Endothelial cell of umbilical vein (primary cell): ENCODE results near the gene FXYD3. TPM values are rescaled to one million over a fixed set of nuclear protein-coding genes. Genes with fewer than 3 reads are reported as not detected.

Experiments used
- BruUV-seq: library from RNA; stranded (reverse); fragments of 400-500 nt; replicated peaks from 2 replicates; lab custom pipeline; 2021; lab: Mats Ljungman, UMichigan
- CTCF ChIA-PET: fragments of 300-600, 350-600 bp; sonication (Branson Sonifier 250); formaldehyde crosslinking; loops from one replicate; lab custom pipeline; 2021; ENCODE audit warnings: antibody characterized with exemption, inconsistent platforms; lab: Charles Lee
- POLR2A ChIA-PET: fragments of 300-600, 350-600 bp; sonication (Branson Sonifier 250); formaldehyde crosslinking; loops from one replicate; lab custom pipeline; 2021; ENCODE audit warnings: antibody characterized with exemption, inconsistent platforms; lab: Charles Lee
- DNase-seq: peaks from one replicate; pipeline ENCODE4 v3.0.0-alpha.2; 2011; ENCODE audit warnings: low read depth, low spot score
- FAIRE-seq: peaks from 2 replicates; lab custom pipeline; 2011; peaks lifted over from hg19 to GRCh38; lab: Jason Lieb, UNC
- H2AFZ ChIP-seq: 2 replicates; pipeline ENCODE4 v1.6.0; 2012; ENCODE audit warnings: low read depth, low read length, control low read depth, inconsistent platforms
- H3K27ac ChIP-seq: 2 replicates; pipeline ENCODE4 v1.5.1; 2011; ENCODE audit warnings: low read depth, mild to moderate bottlenecking, control low read depth, low read length, moderate library complexity; ENCODE audit not compliant: insufficient read depth
- H3K27me3 ChIP-seq, 2 experiments: 2 replicates each; pipeline versions ENCODE4 v1.6.0 to v1.6.1; 2011; ENCODE audit warnings: low read length in 2 of 2, mixed read lengths in 1 of 2; ENCODE audit not compliant: control insufficient read depth in 2 of 2, insufficient read depth in 2 of 2
- H3K36me3 ChIP-seq, 2 experiments: 2 replicates in 1 of 2; 3 replicates in 1 of 2; pipeline ENCODE4 v1.5.1; 2011; ENCODE audit warnings: low read length in 2 of 2, mild to moderate bottlenecking in 1 of 2, moderate library complexity in 1 of 2; ENCODE audit not compliant: control insufficient read depth in 2 of 2, insufficient read depth in 2 of 2; ENCODE audit errors: extremely low read depth in 1 of 2
- H3K4me1 ChIP-seq: 3 replicates; pipeline ENCODE4 v1.5.1; 2011; ENCODE audit warnings: mild to moderate bottlenecking, low read length; ENCODE audit not compliant: control insufficient read depth, insufficient read depth; ENCODE audit errors: extremely low read depth
- H3K4me2 ChIP-seq: 2 replicates; pipeline ENCODE4 v1.6.1; 2011; ENCODE audit warnings: low read length, control low read depth, mixed read lengths; ENCODE audit not compliant: insufficient read depth
- H3K4me3 ChIP-seq, 3 experiments: fragments of 200-600 bp in 1 of 3; sonication (generic), shearing (Covaris generic) in 1 of 3; replicated peaks in 1 of 3; 2 replicates each; pipeline ENCODE4 v1.5.1; 2011 to 2016; ENCODE audit warnings: control low read depth in 3 of 3, low read length in 3 of 3, mild to moderate bottlenecking in 2 of 3, inconsistent platforms in 1 of 3, low read depth in 1 of 3, moderate library complexity in 1 of 3; ENCODE audit not compliant: insufficient read depth in 1 of 3
- H3K79me2 ChIP-seq: 2 replicates; pipeline ENCODE4 v1.6.0; 2012; ENCODE audit warnings: low read length, inconsistent platforms; ENCODE audit not compliant: control insufficient read depth, insufficient read depth
- H3K9ac ChIP-seq: replicated peaks from 2 replicates; pipeline ENCODE3; 2011; ENCODE audit warnings: low read length, control low read depth; ENCODE audit not compliant: insufficient read depth; ENCODE audit errors: extremely low read depth
- H3K9me1 ChIP-seq: replicated peaks from 3 replicates; pipeline ENCODE4 v1.6.0; 2011; ENCODE audit warnings: mild to moderate bottlenecking, low read length; ENCODE audit not compliant: control insufficient read depth, insufficient read depth; ENCODE audit errors: extremely low read depth
- H3K9me3 ChIP-seq: replicated peaks from 2 replicates; pipeline ENCODE4 v1.5.1; 2012; ENCODE audit warnings: low read length, inconsistent platforms; ENCODE audit not compliant: control insufficient read depth, insufficient read depth
- H4K20me1 ChIP-seq: replicated peaks from 2 replicates; pipeline ENCODE3; 2011; ENCODE audit warnings: mild to moderate bottlenecking, low read length; ENCODE audit not compliant: control insufficient read depth, insufficient read depth; ENCODE audit errors: extremely low read depth
- EZH2 ChIP-seq: IDR thresholded peaks from 2 replicates; pipeline ENCODE4 v1.6.1; 2012; ENCODE audit warnings: borderline replicate concordance, low read depth, mild to moderate bottlenecking, moderate library complexity, low read length, inconsistent platforms; ENCODE audit not compliant: severe bottlenecking
- JUN ChIP-seq: IDR thresholded peaks from 2 replicates; pipeline ENCODE4 v1.6.1; 2011; ENCODE audit warnings: borderline replicate concordance, low read depth; ENCODE audit not compliant: insufficient read length, insufficient read depth
- MYC ChIP-seq: IDR thresholded peaks from one replicate; pipeline ENCODE4 v1.6.1; 2011; ENCODE audit warnings: mild to moderate bottlenecking, low read depth, low read length
- POLR2A ChIP-seq: IDR thresholded peaks from 2 replicates; pipeline ENCODE4 v1.6.1; 2012; ENCODE audit warnings: low read depth, mild to moderate bottlenecking, control low read depth, low read length
- dilution Hi-C: fragments of 300-500 bp; cut with MboI; formaldehyde crosslinking; loops from one replicate; pipeline ENCODE4 v1.15.0; 2019; ENCODE audit warnings: low sequenced_read_pairs; ENCODE audit not compliant: extremely low pct_ligation_motif_present
- intact Hi-C: fragments of 100-400 bp; cut with micrococcal nuclease; formaldehyde crosslinking; loops from one replicate; pipeline ENCODE4 v1.10.0; 2022
- polyA plus RNA-seq, 4 experiments: library from polyadenylated mRNA; depleted of rRNA in 3 of 4; stranded (reverse) in 3 of 4; unstranded in 1 of 4; fragments of >200 nt; gene quantifications; 2 replicates each; pipeline versions ENCODE4 v1.2.1 to v1.2.3, GENCODE V29; 2011 to 2012; ENCODE audit warnings: missing spikeins in 1 of 4
- total RNA-seq: library from RNA; stranded (reverse); gene quantifications from 2 replicates; pipeline ENCODE4 v1.2.3, GENCODE V29; 2021
- TF ChIP-seq, protein P1 (sequence below), 2 donors: IDR thresholded peaks; 1 replicate in 1 of 2; 2 replicates in 1 of 2; pipeline ENCODE4 v1.5.1; 2011; ENCODE audit warnings: low read length in 2 of 2, mild to moderate bottlenecking in 2 of 2, moderate library complexity in 2 of 2, control low read depth in 1 of 2, inconsistent platforms in 1 of 2, low read depth in 1 of 2; ENCODE audit not compliant: insufficient read depth in 1 of 2; ENCODE audit errors: extremely low read depth in 1 of 2

The FXYD3 gene
- total and polyA plus RNA-seq, 2 donors (not counting 3 experiments of a cell fraction or from before 2014, with no cell fraction given) = not detected

- no peak for DNase-seq
- no peaks in the 10 kb centered on the region for H3K4me1 ChIP-seq
- no peaks in the 10 kb centered on the region for H3K36me3 ChIP-seq
- H3K4me3 ChIP-seq = no peak overlapping the region
- CTCF ChIA-PET = interaction anchor here (0.9 to 2.7 kb wide), 17 partner anchors 8 to 429 kb away, joined by 3 to 52 read pairs (median 7); partner anchors contain the start of gene LGI4
- H3K27me3 ChIP-seq = no peaks in the 10 kb centered on the region
- BruUV-seq = no TSS peak
- TF ChIP-seq POLR2A = no peak
- TF ChIP-seq JUN = no peak
- no peak for TF ChIP-seq EZH2
- TF ChIP-seq, protein P1, sequence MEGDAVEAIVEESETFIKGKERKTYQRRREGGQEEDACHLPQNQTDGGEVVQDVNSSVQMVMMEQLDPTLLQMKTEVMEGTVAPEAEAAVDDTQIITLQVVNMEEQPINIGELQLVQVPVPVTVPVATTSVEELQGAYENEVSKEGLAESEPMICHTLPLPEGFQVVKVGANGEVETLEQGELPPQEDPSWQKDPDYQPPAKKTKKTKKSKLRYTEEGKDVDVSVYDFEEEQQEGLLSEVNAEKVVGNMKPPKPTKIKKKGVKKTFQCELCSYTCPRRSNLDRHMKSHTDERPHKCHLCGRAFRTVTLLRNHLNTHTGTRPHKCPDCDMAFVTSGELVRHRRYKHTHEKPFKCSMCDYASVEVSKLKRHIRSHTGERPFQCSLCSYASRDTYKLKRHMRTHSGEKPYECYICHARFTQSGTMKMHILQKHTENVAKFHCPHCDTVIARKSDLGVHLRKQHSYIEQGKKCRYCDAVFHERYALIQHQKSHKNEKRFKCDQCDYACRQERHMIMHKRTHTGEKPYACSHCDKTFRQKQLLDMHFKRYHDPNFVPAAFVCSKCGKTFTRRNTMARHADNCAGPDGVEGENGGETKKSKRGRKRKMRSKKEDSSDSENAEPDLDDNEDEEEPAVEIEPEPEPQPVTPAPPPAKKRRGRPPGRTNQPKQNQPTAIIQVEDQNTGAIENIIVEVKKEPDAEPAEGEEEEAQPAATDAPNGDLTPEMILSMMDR (IDR thresholded peaks at IDR 0.05; ENCODE audit: extremely low read depth in 1 of 2, insufficient read depth in 1 of 2, low read depth in 1 of 2, low read length in 2 of 2) = no peak
- no peak for TF ChIP-seq MYC
- dilution Hi-C loops = no loop called here
- no peak overlapping the region for H2AFZ ChIP-seq
- no peak overlapping the region for H3K27ac ChIP-seq
- H3K9me1 ChIP-seq = no peaks in the 10 kb centered on the region
- no peak overlapping the region for H3K9ac ChIP-seq
- no peak for FAIRE-seq
- no peaks in the 10 kb centered on the region for H3K9me3 ChIP-seq
- intact Hi-C loops = no loop called here
- H4K20me1 ChIP-seq = no peaks in the 10 kb centered on the region
- no peaks in the 10 kb centered on the region for H3K79me2 ChIP-seq
- POLR2A ChIA-PET = no interaction called here
- H3K4me2 ChIP-seq = no peak overlapping the region
These were observed 49.5 kb upstream of the FXYD3 start for GRCh38 chr19:35066121-35066520.
